Left forelimb (tissue), 1 donor: Measurements from ENCODE around the gene HHATL.

Experiments
- DNase-seq: peaks from one replicate; pipeline ENCODE4 v3.0.0-alpha.2; 2018; ENCODE audit warnings: low spot score

HHATL gene

DNA sequence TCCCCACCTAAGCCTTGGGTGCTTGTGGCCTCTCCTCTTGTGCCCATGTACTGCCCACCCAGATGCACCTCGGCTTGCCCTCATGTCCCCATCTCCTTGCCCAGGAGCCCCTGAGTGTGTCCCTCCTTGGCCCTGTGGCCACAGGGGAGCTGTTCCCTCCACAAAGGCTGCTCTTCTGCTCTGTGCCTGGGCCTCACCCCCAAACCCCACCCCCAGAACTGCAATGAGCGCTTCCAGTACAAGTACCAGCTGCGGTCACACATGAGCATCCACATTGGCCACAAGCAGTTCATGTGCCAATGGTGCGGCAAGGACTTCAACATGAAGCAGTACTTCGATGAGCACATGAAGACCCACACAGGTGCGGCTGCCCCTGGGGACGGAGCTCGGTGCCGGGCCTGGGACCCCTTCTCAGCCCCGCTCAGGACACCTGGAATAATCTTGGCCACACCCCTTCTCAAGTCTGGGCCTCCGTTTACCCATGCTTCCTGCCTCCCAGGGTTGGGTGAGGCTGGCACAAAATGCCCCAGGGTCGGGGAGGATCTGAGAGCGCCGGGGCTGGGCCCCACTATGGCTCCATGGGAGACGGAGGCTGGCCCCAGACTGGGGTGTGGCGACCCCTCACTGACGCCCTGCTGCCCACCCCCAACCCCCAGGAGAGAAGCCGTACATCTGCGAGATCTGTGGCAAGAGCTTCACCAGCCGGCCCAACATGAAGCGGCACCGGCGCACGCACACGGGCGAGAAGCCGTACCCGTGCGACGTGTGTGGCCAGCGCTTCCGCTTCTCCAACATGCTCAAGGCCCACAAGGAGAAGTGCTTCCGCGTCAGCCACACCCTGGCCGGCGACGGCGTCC lies 38.8 kb downstream of the HHATL start:
- no peak for DNase-seq

DNA sequence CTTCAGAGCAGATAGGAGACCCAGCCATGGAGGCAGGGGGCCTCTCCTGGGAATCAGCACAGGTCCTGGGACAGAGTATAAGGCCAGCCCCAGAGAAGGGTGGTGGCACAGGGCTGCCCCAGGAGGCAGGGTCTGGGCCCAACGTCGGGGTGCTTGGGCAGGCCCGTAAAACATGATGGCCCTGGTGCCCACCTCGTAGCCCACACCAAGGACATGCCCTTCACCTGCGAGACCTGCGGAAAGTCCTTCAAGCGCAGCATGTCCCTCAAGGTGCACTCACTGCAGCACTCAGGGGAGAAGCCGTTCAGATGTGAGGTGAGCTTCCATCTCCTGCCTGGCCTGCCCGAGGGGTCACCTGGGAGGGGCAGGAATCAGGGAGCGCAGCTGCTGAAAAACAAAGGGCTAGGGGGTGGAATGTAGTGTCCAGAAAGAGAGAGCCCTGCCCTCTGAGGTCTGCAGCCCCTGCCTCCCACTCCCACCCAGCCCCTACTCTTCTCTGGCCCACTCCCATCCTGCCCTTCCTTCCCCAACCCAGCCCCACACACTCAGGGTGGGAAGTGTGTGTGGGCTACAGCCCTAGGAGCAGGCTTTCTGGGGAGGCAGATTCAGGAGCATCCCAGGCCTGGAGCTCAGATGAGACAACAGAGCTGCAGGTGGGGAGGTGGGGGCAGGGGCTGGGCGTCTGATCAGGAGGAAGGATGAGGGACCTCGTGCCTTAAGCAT lies 39.6 kb downstream of the HHATL start:
- DNase-seq, result no peak

DNA sequence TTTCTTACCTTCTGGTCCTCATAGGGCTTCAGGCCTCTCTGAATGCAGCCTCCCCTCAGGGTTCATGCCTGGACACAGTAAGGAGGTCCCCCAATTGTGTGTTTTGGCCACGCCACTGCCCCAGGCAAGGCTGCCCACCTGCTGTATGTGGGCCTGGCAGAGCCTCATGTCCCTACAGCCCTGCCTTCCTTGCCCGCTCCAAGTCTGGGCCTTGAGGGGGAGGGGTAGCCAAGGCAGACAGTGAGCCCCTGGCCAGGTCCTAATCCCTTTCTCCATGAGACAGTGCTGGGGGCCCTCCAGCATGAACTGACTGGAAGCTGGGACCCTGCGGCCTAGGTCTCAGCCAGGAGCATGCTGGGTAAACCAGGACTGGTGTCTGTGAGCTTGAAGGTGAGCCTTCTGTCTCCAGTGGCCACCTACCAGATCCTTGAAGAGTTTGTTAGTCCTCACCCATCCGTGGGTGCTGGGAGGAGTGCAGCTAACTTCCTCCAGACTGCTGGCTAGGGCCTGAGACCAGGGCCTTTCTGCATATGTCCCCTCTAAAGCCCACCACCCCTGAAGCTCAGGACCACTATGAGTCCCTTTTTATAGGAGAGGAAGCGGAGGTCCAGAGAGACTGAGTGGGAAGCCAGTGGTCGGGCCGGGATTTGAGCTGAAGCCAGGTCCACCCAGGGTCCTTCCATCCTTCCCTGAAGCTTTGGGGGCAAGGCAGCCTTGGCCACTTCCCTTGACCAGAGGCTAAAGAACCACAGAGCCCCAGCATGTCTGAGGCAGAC lies 40.4 kb downstream of the HHATL start:
- DNase-seq, result no peak

DNA sequence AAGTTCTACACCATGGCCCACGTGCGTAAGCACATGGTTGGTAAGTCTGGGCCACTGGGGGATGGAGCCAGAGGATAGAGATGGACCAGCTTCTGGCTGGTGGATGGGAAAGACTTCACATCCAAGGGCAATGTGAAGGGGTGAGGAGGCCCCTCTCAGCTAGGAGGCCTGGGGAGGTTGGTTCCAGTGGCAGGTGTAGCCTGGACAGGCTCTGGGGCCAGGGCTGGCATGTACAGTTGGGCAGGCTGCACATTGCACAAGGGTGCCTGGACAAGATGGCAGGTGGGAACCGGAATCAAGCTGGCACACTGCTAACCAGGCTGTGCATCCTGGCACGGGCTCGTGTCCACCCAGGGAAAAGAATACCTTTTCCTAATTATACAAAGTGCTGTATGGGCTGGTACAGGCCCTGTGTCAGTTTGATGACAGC lies 41.0 kb downstream of the HHATL start:
- DNase-seq, result no peak

DNA sequence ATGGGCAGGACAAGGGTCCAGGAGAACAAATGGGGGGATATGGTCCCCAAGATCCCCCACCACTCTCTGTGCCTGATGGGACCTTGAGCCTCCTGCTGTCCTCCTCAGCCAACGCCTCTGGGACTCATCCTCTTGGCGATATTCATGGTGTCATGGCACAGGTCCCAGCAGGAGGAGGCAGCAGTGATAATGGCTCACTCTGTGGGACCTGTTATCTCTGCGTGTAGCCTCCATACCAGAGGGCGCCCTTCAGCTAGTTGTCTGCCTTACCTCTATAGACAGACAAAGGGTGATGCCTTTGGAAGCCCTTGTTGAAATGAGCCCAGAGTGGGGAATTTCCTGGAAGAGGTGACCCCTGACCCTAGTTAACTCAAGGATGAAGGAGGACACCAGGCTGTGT lies 41.7 kb downstream of the HHATL start:
- no peak for DNase-seq

DNA sequence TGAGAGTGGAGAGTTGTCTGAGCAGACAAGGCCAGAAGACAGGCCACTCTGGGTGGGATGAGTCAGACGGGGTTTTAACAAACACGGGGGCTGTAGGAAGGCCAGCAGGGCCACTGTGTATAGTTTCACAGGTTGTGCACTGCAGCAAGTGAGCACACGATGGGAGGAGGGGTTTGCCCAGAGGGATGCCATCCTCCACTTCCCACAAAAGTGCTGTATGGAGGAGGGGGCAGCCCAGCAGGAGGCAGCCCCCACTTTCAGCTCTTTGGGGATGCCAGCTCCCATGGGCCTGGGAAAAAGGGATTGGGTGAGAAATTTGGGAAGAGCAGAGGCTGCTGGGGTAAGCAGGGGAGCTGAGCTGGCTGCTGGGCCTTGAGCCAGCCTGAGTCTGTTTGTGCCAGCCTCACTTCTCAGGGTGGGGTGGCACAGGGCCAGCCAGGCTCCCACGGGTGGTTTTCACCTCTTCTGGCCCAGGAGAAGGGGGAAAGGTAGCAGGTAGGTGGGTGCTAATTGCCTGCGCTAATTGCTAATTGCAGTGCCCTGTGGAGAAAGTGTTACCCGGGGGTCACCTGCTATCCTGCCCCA lies 42.4 kb downstream of the HHATL start:
- DNase-seq, result no peak

DNA sequence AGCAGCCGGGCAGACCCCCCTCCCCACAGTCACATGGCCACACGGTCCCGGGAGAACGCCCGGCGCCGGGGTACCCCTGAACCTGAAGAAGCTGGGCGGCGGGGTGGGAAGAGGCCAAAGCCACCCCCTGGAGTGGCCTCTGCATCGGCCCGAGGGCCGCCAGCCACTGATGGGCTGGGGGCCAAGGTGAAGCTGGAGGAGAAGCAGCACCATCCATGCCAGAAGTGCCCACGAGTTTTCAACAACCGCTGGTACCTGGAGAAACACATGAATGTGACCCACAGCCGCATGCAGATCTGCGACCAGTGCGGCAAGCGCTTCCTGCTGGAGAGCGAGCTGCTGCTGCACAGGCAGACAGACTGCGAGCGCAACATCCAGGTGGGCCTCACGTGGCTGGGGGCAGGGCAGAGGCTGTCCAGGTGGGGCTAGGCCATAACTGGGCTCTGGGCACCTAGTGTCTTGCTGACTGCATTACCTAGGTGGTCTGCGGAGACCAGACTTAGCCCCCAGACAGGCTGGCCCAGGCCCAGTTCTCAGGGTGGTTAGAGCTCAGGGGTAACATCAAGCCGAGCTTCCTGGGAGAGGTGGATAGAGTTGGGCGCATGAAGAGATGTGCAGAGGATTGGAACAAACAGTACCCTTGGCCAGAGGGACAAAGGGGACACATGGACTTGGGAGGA lies 43.0 kb downstream of the HHATL start:
- no peak for DNase-seq

DNA sequence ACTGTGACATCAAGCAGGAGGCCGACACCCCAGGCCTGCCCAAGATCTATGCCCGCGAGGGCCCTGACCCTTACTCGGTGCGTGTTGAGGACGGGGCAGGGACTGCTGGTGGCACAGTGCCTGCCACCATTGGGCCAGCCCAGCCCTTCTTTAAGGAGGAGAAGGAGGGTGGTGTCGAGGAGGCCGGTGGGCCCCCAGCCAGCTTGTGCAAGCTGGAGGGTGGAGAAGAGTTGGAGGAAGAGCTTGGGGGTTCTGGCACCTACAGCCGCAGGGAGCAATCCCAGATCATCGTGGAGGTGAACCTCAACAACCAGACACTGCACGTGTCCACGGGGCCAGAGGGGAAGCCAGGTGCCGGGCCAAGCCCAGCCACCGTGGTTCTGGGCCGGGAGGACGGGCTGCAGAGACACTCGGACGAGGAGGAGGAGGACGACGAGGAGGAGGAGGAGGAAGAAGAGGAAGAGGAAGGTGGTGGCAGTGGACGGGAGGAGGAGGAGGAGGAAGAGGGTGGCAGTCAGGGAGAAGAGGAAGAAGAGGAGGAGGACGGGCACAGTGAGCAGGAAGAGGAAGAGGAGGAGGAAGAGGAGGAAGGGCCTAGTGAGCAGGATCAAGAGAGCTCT lies 43.7 kb downstream of the HHATL start:
- DNase-seq, result no peak

DNA sequence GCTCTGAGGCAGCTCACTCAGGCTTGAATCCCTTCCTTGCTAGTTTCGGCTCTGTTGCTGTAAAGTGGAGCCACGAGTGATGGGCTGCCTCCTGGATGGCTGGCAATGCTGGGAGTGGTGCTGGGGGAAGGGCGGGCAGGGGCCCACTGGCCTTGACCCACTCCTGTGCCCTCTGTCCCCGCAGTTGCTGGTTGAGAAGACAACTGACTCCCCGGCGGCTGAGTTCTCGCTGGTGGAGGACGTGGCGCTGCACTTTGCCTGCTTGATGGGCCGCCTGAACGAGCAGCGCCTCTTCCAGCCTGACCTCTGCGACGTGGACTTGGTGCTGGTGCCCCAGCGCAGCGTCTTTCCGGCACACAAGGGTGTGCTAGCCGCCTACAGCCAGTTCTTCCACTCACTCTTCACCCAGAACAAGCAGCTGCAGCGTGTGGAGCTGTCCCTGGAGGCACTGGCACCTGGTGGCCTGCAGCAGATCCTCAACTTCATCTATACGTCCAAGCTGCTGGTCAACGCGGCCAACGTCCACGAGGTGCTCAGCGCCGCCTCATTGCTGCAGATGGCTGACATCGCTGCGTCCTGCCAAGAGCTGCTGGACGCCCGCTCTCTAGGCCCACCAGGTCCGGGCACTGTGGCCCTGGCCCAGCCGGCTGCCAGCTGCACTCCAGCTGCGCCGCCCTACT lies 44.4 kb downstream of the HHATL start:
- DNase-seq, result no peak

DNA sequence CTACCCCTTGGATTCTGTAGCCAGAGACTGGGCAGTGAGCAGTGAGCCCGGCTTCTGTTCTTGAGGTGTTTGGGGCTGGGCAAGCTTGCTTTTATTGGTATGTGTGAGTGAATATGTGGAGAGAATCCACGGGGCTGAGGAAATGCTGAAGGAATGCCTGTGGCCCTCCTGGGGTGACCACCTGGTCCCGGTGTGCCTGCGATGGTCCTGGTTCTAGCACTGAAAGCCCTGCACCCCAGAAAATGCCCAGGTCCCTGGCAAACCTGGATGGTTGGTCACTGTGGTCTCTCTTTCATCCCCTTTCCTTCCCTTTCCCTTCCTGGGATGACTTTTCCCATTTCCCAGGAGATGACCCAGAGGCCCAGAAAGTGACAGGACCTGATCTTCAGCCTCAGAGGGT lies 44.9 kb downstream of the HHATL start:
- DNase-seq, result no peak

DNA sequence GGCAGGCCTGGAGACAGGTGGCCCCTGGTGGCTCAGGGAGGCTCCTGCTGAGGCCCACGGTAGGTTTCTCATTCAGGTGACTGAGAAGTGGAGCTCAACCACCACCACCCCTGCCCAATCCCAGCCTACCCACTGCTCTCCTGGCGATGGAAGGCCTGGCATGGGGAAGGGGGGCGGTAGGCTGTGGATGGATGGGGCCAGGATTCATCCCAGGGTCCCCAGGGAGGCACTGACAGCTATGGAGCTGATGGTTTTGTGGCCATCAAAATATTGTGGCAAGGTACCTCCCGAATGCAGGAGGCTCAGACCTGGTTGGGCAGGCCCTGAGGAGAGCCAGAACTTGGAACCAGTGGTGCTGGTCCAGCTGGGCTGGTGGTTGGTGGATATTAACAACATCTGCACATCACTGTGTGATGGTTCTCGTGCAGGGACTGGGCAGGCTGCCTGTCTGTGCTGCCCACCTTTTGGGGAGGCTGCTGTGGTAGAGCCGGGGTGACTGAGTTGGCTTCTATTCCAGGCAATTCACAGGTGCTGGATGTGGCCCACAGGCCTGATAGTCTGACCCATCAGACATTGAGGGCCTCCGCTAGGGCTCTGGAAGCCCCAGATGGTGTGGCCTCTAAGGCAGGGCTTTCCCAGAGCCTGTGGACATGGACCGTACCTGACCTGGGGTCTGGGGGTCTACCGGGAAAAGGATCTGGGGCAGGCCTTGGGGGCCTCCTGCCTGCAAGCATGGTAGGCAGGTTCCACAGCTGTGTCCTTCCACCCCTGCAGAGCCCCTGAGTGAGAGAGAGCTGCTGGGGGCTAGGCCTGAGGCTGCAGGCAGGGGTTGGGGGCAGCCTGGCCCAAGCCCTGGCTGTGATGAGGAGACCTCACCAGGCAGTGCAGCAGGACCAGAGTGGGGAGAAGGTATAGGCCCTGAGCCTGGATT lies 45.7 kb downstream of the HHATL start:
- DNase-seq, result no peak

DNA sequence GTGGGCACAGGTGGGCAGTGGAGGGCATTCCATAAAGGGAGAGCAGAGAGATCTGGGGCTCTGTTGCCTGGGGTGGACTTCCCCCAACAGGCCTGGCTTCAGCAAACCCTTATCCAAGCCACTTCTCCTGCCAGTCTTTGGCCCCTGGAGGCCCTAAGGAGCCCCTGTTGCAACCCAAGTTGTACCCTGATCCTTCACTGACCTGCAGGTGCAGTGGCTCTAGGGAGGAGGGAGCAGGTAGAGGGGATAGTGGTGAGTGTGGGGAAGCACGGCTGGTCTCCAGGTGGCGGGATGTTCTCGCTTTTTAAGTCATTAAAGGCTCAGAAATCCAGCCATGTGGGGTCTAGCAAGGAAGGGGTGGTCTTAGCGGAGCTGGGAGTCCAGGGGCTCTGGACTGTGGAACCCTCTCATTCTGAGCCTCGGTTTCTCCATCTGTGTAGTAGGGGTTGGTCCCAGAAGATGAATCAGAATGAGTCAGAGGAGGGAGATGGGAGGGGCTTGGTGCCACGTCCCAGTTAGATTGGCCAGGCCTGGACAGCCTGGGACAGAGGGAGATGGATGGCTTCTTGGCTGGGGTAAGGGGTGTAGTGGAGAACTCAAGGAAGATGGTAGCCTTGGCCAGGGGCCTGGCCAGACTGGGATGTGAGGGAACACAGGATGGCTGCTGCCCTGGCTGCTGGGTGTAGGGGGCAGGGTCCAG lies 46.5 kb downstream of the HHATL start:
- DNase-seq, result no peak

DNA sequence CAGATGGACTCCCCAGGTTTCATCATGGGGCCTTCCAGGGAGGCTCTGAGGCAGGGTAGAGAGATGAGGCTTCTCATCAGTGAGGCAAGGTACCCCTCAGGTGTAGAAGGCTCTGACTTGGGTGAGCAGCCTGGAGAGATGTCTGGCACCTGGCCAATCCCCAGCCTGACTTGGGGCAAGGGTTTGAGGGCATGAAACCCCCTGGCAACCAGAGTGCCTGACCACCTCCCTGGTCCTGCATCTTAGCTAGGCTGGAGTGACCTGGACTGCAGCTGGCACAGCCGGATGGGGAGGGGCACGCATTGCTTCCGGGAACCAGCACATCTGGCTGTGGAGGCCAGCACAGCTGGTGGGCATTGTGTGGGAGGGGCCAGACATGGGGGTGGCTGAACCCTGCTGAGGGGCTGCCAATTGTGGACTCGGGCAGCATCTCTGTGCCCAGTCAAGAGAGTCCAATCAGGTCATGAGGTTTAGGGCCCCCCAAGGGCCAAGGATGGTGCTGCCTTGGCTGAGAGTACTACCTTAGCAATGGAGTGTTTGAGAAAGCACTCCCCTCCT lies 47.2 kb downstream of the HHATL start:
- peak; percentile 74 for DNase-seq

DNA sequence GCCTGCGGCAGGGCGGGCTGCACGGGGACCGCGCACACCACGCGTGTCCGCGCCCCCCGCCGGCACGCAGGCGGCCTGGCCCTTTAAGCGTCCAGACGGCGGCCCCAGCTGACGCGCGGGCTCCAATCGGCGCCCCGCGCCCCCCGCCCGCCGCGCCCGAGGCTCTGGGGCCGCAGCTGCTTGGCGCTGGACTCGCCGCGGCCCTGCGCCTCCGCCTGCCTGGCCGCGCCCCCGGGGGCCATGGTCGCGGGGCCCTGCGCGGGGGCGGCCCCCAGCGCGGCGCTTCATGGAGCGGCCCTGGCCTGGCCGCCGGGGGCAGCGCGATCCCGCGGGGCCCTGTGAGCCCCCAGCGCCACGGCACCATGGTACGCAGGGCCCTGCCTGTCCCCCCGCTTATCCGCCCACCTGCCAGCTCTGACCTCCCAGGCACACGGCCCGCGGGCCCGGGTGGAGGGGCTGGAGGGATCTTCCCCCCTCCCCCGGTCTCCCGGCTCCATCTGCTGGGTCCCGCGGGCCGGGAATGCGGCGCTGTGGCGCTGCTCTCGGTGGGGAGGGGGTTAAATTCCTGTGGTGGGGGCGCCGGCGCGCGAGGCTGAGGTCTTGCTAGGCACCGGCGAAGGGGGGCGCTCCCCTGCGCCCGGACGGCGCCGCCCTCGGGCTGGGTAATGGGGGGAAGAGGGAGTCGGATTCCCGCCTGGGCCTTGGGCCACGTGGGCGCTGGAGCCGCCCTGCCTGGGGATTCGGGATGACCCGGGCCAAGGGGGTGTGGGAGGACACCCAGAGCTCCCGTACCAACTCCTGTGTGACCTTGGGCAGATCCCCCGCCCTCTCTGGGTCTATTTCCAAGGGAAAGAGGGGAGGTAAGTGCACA lies 48.0 kb downstream of the HHATL start:
- peak; percentile 83 for DNase-seq

DNA sequence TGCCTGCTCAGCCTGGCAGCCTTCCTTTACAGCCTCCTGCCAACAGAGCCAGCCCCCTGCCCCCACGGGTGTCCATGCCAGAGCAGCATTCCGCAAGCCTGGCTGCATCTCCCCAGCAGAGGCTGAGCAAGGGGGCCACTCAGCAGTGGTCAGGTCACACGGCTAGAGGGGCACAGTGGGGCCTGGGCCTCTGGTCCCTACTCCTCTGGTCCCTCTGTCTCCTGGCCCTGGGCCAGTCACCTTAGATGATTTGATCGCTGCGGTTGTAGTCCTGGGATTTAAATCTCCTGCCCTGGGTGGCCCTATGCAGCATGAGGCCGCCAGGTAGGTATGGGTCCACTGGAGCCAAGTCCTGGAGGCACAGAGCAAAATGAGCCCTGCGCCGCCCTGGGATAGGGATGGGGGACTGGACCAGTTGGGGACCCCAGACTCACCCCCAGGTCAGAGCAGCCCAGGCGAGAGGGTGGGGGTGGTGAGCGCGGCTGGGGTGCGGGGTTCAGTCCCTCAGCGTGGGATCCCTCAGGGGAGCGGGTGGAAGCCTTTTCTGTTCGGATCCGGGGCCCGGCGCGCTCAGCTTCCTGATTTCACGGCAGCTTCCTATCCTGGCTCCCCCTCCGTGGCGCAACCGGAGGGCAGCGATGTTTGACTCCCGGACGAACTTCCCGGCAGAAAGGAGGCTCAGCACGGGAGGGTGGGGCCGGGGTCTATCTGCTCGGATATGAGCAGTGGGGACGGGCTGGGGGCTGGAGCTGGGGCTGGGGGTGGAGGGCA lies 48.9 kb downstream of the HHATL start, which contains the start of gene ZBTB47:
Gene ZBTB47 (plus strand): TSS at position 138 of the 771 bp plus-strand sequence. CDS start 4,659 bp downstream, outside the sequence.
- peak; percentile 77 for DNase-seq

DNA sequence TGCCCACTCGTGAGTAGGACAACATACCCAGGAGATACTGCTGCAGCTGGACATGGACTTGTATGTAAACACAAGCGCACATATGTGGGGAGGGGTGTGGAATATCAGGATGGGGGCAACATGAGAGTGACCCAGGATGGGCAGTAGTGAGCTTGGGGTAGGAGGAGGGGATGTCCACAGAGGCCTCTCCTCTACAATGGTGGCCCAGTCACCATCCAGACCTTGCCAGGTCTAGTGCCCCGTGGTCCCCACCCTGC lies 49.4 kb downstream of the HHATL start:
- no peak for DNase-seq
